ENCODE results near the gene NOL3.

NOL3 gene

DNA sequence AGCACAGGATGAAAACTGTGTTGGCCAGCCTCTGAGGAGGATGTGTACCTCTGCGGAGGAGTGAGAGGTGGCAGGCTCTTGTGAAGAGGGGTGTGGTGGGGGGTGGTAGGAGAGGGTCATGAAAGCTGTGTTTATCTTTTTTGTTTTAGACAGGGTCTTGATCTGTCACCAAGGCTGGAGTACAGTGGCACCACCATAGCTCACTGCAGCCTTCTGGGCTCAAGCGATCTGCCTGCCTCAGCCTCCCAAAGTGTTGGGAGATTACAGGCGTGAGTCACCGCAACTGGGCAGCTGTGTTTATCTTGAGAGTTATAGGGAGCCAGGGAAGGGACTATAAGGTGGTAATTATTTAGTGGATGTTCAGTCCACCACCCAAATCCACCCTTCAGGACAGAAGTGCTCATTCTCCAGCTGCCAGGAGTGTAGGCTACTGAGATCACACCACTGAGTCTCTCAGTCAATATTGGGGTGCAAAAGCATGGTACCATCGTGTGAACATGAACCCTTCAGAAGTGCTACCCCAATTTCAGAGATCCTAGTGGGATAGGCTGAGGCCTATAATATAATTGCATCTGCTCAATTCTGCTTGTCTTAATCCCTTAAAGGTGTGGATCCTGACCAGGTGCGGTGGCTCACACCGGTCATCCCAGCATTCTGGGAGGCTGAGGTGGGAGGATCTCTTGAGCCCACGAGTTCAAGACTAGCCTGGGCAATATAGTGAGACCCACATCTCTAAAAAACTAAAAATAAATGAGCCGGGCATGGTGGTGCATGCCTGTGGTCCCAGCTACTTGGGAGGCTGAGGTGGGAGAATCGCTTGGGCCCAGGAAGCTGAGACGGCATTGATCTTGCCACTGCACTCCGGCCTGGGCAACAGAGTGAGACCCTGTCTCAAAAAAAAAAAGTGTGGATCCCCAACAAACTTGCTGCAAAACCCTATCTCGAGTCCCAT lies 20.4 kb downstream of the NOL3 start:
- DNase-seq, result no peak

GRCh38 chr16:67191411-67191994 lies 21.2 kb downstream of the NOL3 start:
- DNase-seq, result no peak

DNA sequence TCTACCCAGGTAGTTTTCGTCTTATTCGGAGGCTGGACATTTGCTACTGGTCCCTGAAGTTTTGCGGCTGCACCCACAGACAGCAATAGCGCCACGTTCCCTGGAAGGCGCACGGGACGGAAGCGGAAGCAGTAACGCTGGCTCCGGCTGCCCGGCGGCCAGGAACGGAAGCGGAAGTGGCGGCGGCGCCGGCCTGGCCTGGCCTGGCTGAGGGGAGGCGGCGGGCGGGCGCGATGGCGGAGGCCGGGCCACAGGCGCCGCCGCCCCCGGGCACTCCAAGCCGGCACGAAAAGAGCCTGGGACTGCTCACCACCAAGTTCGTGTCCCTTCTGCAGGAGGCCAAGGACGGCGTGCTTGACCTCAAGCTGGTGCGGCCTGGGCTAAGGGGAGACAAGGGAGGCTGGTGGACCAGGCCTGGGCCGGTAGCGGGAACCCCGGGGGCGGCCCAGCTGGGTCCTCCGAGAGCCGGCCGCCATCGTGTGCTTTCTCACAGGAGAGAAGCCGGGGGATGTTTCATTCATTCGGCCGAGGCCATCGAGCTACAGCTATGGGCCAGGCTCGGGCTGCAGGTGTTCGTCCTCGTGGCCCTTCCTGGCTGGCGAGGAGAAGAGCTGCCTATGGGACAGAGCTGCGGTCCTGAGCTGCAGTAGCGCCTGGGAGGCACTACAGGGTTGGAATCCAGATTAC lies 21.8 kb downstream of the NOL3 start, which contains the start of gene E2F4:
E2F4 (plus strand) TSS at position 161 of the 687 bp plus-strand sequence; CDS start at position 234, 73 bp downstream.
- DNase-seq, result peak; percentile 92

- DNase-seq, result no peak
Measured at GRCh38 chr16:67192781-67193361, 22.5 kb downstream of the NOL3 start.

DNA sequence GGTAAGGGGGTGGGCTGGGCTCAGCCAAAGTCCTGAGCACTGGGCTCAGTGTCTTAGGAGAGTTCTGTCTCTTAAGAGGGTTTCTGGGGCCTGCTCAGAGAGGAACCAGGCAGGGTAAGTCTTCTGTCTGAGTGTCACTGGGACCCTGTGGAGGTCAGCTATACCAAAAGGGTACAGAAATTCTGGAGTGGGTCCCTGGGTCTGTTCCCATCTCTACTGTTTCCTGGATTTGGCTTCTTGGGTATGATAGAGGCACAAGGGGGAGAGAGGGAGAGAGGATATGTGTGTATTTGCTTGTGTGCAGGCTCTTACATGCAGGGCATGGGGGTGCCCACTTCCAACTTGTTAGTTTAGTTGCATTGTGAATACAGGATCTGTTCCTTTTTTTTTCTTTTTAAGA lies 23.2 kb downstream of the NOL3 start:
- DNase-seq, result no peak

DNA sequence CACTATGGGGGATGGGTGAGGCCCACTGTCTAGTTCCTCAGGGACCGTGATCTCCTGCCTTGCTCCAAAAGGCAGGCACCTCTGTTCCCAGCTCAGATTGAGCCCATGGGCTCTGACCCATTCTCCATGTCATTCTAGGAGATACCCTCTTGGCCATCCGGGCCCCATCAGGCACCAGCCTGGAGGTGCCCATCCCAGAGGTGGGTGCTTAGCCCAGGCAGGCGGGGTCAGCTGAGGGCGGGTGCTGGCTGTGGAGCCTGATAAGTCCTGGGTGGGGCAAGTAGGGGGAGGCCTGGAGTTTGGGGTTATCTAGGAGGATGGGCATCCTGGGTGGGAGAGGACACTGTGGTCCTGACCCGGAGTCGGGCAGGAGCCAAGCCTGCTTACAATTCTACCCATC lies 23.9 kb downstream of the NOL3 start:
- no peak for DNase-seq

DNA sequence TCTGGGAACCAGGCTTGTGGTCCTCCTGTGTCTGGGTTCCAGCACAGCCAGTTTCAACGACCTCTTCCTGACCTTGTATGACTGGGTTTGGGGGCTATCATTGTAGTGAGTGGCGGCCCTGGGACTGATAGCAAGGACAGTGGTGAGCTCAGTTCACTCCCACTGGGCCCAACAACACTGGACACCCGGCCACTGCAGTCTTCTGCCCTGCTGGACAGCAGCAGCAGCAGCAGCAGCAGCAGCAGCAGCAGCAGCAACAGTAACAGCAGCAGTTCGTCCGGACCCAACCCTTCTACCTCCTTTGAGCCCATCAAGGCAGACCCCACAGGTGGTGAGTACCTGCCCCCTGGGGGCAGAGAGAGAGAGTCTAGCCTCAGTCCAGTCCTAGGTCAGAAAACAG lies 25.3 kb downstream of the NOL3 start:
- DNase-seq, result no peak

DNA sequence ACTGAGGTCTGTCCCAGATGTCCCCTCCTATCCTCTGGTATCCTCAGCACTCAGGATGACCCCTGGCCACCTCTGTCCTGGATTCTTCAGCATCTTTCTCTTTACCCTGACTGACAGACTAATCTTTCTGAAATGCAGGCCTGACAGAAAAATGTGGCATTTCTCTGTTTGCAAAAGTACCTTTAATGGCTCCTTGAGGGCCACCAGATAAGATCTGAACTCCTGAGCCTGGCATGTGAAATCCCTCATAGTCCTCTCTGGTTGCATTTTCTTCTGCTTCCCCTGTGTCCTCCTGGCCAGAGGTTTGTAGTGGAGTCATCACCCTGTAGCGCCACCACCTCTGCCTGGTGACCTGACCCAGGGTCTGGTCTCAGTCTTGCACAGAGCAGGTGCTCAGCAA lies 26.5 kb downstream of the NOL3 start:
- DNase-seq, result no peak

DNA sequence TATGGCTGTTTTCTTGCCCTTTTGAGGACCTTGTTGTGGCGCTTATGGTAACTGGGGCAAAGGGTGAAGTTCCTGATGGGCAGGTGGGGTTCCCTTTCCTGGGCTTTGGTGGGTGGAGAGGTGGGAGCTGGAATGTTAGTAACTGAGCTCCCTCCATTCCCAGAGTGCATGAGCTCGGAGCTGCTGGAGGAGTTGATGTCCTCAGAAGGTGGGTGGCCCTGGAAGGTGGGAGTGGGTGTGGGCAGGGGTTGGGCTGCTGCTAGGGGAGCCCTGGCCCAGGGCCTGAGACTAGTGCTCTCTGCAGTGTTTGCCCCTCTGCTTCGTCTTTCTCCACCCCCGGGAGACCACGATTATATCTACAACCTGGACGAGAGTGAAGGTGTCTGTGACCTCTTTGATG lies 27.4 kb downstream of the NOL3 start:
- DNase-seq, result no peak

GRCh38 chr16:67198238-67198734 lies 27.9 kb downstream of the NOL3 start:
- DNase-seq, result no peak

DNA sequence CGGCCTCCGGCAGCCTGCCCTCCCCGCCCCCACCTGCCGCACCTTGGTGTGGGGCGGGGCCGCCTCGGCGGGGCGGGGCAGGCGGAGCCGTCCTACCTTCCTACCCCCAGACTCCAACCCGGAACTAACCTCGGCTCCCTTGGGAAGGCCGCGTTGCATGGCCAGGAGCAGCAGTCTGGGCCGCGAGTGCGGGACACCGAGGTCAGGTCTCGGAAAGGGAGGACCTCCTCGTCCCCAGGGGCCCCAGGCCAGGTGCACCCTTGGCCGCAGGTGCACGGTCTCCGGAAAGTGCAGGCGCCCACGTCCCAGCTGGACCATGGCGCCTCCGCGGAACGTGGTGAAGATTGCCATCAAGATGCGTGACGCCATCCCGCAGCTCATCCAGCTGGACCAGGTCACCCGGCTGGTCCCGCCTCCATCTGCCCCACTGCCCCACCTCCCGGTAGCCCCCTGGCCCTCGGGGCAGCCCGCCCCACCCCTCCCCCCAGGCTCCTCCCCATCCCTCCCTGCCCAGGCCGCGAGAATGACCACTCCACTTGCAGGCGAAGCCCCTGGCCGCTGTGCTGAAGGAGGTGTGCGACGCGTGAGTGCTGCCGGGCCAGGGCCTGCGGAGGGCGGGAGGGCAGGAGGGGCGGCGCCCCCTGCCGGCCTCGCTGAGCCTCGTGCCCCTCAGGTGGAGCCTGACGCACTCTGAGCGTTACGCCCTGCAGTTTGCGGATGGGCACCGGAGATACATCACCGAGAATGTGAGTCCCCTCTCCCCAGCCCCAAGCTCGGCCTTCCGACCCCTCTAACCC lies 28.9 kb downstream of the NOL3 start, which contains the start of gene ELMO3:
ELMO3 (plus strand) TSS at position 121 of the 797 bp plus-strand sequence; CDS start at position 317, 196 bp downstream.
- DNase-seq, result no peak

DNA sequence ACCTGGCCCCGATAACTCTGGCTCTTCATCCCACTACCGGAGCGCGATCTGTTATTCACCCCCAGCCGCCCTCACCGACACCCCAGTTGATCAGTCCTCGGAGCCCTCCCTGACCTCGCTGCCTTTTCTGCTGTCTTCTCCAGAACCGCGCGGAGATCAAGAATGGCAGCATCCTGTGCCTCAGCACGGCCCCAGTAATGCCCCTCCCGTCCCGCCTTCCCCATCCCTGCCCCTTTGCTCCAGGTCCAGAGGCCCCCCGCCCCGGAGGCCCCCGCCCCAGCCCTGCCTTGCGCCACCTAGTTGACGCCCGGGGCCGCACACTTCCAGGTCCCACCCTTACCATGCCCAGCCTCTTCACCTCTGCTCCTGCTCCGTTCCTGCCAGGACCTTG lies 29.5 kb downstream of the NOL3 start:
- no peak for DNase-seq

GRCh38 chr16:67200491-67200890 lies 30.2 kb downstream of the NOL3 start:
- no peak for DNase-seq

- no peak for DNase-seq
Measured at GRCh38 chr16:67201411-67202345, 31.3 kb downstream of the NOL3 start.

DNA sequence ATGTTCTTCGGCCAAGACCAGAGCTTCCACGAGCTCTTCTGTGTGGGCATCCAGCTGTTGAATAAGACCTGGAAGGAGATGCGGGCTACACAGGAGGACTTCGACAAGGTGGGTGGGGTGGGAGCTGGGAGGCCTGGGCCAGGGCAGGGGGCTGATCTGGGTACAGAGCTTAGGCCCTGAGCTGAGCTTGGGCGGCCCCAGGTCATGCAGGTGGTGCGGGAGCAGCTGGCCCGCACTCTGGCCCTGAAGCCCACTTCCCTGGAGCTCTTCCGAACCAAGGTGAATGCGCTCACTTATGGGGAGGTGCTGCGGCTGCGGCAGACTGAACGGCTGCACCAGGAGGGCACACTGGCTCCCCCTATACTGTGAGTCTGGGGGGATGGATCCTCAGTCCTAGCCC lies 32.1 kb downstream of the NOL3 start:
- DNase-seq, result no peak

DNA sequence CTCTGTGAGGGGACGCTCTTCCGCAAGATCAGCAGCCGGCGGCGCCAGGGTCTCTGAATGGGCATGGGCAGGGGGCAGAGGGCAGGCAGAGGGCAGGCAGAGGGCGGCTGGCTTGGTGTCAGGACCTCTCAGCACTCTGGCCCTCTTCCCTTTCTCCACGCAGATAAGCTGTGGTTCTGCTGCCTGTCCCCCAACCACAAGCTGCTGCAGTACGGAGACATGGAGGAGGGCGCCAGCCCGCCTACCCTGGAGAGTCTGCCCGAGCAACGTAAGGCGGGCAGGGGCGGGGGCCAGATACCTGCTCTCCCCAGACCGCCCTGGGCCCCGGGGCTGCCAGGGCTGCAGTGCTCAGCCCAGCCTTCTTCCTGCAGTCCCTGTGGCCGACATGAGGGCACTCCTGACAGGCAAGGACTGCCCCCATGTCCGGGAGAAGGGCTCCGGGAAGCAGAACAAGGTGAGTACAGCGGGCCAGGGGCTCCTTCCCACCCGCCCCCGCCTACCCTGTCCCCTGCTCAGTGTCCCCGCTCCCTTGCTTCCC lies 32.7 kb downstream of the NOL3 start:
- no peak for DNase-seq

DNA sequence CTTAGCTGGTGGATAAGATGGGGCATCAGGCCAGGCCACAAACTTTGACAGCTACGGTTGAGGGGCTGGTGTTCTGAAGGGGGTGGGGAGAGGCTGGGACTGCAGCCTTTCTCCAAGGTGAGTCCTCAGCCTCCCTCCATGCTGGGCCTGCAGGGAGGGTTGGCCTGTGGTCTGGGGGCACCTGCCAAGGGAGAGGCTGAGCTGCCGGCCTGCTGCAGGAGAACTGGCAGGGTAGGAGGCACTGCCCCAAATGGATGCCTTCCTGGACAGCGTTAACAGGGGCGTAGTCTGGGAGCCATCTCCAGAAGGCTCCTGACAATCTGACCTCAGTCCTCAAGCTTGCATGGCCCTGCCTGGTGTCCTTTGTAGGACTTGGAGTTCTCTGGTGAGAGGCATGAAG lies 33.7 kb downstream of the NOL3 start:
- DNase-seq, result no peak

DNA sequence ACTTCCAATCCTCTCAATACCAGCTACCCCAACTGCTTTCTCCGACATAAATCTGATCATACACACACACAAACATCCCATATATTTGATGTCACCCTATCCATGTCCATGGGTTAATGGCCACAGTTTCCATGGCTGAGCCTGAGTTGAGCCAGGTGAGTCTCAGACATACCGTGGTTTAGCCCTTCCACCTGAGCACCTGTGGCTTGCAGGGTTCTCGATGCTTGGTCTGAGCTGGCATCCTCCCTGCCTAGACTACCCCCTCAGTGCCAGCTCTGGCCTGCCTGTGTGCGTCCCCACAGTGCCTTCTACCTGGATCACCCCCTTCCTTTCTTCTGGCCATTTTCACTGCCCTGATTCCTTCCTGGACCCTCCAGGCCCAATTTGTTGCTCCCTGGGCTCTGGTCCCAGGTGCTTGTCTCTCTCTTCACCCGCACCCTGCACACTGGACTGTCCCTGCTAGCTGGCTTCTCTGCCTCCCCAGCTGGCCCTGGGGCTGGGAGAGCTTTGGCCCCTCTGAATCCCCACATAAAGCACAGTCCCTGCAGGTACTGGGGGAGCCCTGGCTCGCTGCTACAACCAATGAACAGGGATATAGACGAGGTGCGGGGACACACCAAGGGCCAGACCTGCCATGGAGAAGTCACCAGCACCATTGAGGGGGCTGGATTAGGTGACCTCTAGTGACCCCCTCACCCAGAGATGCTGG lies 35.9 kb downstream of the NOL3 start:
- DNase-seq, result no peak

- no peak for DNase-seq
Measured at GRCh38 chr16:67206838-67207248, 36.5 kb downstream of the NOL3 start.

Measured in activated CD4-positive, alpha-beta T cell treated with anti-CD3 and anti-CD28 coated beads, Interleukin-2, amount 50 U/mL, for 16 hours (primary cell).